ENCODE results near the gene L3MBTL2. TPM values are rescaled to one million over a fixed set of nuclear protein-coding genes. Genes with fewer than 3 reads are reported as not detected.

L3MBTL2 gene
- total and polyA plus RNA-seq, 2 of the 13 experiments (the other 11 are each of a cell fraction or from before 2014, with no cell fraction given): 13.8 to 33.7 TPM

- TF ChIP-seq PBX2 (CRISPR knock-in tag; IDR thresholded peaks at IDR 0.05): no peak
Measured at GRCh38 chr22:41252365-41252764, 47.3 kb downstream of the L3MBTL2 start (continued).

- FAIRE-seq: no peak
- CTCF ChIA-PET (ENCODE audit: low intra/inter-chr PET ratio, low total read pairs): no interaction called here
- no peak for TF ChIP-seq ZNF790 (CRISPR knock-in tag; IDR thresholded peaks at IDR 0.05; ENCODE audit: borderline replicate concordance)
- TF ChIP-seq E2F5 (CRISPR knock-in tag; conservative IDR thresholded peaks at IDR 0.05): no peak
- TF ChIP-seq ZNF75D (CRISPR knock-in tag; IDR thresholded peaks at IDR 0.05; ENCODE audit: borderline replicate concordance): no peak
- TF ChIP-seq ZNF430 (CRISPR knock-in tag; IDR thresholded peaks at IDR 0.05): no peak
- TF ChIP-seq, protein P1, sequence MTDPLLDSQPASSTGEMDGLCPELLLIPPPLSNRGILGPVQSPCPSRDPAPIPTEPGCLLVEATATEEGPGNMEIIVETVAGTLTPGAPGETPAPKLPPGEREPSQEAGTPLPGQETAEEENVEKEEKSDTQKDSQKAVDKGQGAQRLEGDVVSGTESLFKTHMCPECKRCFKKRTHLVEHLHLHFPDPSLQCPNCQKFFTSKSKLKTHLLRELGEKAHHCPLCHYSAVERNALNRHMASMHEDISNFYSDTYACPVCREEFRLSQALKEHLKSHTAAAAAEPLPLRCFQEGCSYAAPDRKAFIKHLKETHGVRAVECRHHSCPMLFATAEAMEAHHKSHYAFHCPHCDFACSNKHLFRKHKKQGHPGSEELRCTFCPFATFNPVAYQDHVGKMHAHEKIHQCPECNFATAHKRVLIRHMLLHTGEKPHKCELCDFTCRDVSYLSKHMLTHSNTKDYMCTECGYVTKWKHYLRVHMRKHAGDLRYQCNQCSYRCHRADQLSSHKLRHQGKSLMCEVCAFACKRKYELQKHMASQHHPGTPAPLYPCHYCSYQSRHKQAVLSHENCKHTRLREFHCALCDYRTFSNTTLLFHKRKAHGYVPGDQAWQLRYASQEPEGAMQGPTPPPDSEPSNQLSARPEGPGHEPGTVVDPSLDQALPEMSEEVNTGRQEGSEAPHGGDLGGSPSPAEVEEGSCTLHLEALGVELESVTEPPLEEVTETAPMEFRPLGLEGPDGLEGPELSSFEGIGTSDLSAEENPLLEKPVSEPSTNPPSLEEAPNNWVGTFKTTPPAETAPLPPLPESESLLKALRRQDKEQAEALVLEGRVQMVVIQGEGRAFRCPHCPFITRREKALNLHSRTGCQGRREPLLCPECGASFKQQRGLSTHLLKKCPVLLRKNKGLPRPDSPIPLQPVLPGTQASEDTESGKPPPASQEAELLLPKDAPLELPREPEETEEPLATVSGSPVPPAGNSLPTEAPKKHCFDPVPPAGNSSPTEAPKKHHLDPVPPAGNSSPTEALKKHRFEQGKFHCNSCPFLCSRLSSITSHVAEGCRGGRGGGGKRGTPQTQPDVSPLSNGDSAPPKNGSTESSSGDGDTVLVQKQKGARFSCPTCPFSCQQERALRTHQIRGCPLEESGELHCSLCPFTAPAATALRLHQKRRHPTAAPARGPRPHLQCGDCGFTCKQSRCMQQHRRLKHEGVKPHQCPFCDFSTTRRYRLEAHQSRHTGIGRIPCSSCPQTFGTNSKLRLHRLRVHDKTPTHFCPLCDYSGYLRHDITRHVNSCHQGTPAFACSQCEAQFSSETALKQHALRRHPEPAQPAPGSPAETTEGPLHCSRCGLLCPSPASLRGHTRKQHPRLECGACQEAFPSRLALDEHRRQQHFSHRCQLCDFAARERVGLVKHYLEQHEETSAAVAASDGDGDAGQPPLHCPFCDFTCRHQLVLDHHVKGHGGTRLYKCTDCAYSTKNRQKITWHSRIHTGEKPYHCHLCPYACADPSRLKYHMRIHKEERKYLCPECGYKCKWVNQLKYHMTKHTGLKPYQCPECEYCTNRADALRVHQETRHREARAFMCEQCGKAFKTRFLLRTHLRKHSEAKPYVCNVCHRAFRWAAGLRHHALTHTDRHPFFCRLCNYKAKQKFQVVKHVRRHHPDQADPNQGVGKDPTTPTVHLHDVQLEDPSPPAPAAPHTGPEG (CRISPR knock-in tag; IDR thresholded peaks at IDR 0.05): no peak
- TF ChIP-seq ZFP1 (CRISPR knock-in tag; IDR thresholded peaks at IDR 0.05): no peak
- TF ChIP-seq ZNF589 (CRISPR knock-in tag; conservative IDR thresholded peaks at IDR 0.05): no peak
- TF ChIP-seq PREB (CRISPR knock-in tag; IDR thresholded peaks at IDR 0.05): no peak
- no peak for TF ChIP-seq SOX6 (IDR thresholded peaks at IDR 0.05)
- no peak for TF ChIP-seq SOX6 (CRISPR knock-in tag; IDR thresholded peaks at IDR 0.05)
- no peak for TF ChIP-seq ZKSCAN5 (CRISPR knock-in tag; IDR thresholded peaks at IDR 0.05)
- TF ChIP-seq HOXA3 (CRISPR knock-in tag; IDR thresholded peaks at IDR 0.05): no peak
- TF ChIP-seq RAD51 (IDR thresholded peaks at IDR 0.05; ENCODE audit: borderline replicate concordance): no peak
Measured at GRCh38 chr22:41254230-41254629, 49.1 kb downstream of the L3MBTL2 start.

More at GRCh38 chr22:41254230-41254629, 49.1 kb downstream of the L3MBTL2 start:
- Histone ChIP-seq H3K4me2 (ENCODE audit: low read depth, low read length) (no peak overlapping the region), H3K4me1 (ENCODE audit: insufficient read depth, low read length) (no peaks in the 10 kb centered on the region), H3K79me2 (ENCODE audit: insufficient read depth, low read length) (no peaks in the 10 kb centered on the region), H4K20me1 (ENCODE audit: insufficient read depth, low read length) (no peaks in the 10 kb centered on the region), H3K9ac (ENCODE audit: insufficient read depth, low read depth, low read length) (no peak overlapping the region), H3K27ac (ENCODE audit: extremely low read length, insufficient read depth, low read length) (no peak overlapping the region), H3K27me3 (ENCODE audit: control insufficient read depth in 1 of 2, insufficient read depth in 2 of 2, low read length in 2 of 2) (no peaks in the 10 kb centered on the region), H3K9me3 (ENCODE audit: low read length) (no peaks in the 10 kb centered on the region), H3K36me3 (replicated peaks in 1 of 2; ENCODE audit: control insufficient read depth in 1 of 2, insufficient read depth in 2 of 2, low read length in 2 of 2) (peaks cover 48 to 88% of the 10 kb centered on the region in 2 experiments), H2AFZ (ENCODE audit: low read length) (no peak overlapping the region), H3K4me3 (replicated peaks in 1 of 3; ENCODE audit: insufficient read depth in 1 of 3, low read depth in 2 of 3, low read length in 3 of 3) (no peak overlapping the region)
- WGBS (ENCODE audit: low lambda C conversion rate): 96% methylated on average over 7 of the region's 7 CpGs
- no TSS peak for BruUV-seq (replicated peaks)
- POLR2A ChIA-PET: no interaction called here
- DNase-seq (ENCODE audit: low spot score) (no peak), ATAC-seq (no peak)
- in situ Hi-C loops (cut with HindIII; ENCODE audit: extremely low pct_ligation_motif_present, low pct_unique_long_range_greater_than_20kb) (no loop called here), intact Hi-C loops (cut with micrococcal nuclease; ENCODE audit: unreplicated experiment) (no loop called here)
